ENCODE data around the gene SFXN5.

Gene SFXN5

DNA sequence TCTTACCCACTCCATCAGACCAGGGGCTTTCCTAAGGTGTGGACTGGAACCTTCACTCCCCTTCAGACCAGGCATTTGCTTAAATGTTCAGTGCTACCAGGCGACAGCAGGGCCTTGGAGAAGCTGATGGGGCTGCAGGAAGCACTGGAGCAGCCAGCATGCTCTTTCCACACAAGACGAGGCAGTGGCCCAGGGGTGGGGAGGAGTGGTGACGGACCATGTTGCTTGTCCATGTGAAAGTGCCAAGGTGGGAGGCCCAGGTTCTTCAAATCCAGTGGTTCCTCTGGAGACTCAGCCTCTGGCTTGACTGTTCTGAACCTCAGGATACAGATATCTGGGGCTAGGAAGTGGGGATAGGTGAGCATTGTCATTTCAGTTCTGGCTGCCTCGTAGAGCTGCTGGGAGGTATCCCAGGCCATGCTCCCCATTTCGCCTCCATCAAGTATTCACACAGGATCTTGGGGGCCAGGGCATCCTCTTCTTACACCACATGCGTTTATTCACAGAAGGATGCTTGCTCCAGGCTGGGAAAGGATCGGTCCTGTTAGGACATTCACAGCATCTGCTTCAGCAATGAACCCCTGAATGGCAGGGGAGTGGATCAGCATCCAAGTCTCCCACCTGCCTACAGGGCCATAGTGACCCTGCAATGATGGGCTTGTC, 62.2 kb downstream of the SFXN5 start:
- DNase-seq: no peak

DNA sequence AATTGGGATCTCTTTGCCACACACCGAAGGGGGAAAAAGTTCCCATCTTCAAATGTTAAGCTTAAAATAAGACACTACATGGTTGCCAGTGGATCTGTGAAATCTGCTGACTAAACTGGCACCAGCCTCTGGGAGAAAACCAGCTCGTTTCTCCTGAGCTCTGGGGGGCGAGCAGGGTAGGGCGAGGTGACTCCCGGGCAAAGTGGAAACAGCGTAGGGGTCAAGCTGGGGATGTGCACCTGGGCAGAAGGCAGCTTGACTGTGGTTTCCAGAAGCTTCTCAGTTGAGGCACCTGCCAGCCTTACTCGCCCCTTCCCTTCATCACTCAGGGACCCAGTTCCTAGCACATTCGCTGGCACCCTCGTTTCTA, 62.8 kb downstream of the SFXN5 start:
- no peak for DNase-seq

DNA sequence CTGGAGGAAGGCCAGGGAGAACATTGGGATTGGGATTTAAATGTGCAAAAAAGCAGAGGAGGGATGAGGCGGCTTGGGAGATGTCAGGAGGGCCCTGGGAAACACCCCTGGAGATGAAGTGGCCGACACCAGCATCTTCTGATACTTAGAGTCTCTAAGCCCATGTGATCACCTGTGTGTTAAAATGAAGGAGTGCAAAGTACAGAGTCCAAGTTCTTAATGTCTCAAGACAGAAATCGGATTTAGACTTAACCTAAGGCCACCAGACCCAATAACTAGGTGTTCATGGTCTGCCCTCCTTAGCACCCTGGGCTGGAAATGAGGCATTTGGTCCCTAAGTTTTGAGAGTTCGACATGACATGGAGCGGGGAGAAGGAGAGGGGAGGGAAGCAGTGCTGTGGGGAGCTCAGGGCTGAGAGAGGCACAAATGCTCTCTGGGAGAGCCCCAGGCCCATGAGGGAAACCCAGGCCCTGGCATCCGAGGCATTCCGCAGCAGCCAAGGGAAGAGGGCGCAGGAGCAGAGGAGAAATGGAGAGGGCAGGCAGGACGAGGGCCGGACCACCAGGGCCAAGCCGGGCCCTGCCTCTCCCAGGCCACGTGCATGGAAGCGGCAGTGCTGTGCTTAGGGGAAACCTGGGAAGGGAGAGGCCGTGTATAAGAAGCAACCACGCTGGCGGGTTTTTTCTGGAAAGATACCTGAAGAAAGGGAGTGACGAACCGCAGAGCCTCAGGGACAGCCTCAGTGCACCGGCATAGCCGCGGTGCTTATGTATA, 63.3 kb downstream of the SFXN5 start:
- DNase-seq: no peak

DNA sequence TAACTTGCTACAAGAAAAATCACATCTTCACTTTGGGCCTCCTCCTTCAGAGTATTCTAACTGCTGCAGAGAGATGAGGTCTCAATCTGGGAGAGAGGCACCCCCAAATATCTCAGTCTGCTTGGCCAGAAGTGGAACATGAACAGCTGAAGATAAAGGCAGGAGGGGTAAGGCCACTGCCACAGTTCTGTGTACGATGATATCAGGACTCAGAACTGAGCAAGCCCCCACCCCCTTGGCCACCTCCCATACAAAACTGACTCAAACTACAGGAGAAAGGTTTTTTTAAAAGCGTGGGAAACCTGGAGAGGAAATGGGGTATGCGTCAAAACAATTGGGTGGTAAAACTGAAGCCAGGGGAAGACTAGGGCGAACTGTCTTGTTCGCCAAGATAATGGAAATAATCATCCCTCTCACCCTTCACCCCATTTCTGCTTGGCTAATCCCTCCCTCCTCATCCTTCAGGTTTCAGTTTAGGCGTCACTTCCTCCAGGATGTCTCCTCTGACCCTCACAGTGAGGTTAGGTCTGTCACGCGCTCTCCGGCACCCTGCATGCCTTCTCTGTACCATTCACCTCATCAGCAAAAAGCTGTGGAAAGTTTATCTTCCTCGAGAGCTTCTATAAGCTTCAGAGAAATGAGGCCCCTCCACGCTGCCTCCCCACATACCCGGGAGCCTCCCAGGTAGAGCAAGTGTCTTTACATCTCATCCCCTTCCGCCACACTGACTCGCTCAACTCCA, 64.4 kb downstream of the SFXN5 start:
- DNase-seq: no peak

DNA sequence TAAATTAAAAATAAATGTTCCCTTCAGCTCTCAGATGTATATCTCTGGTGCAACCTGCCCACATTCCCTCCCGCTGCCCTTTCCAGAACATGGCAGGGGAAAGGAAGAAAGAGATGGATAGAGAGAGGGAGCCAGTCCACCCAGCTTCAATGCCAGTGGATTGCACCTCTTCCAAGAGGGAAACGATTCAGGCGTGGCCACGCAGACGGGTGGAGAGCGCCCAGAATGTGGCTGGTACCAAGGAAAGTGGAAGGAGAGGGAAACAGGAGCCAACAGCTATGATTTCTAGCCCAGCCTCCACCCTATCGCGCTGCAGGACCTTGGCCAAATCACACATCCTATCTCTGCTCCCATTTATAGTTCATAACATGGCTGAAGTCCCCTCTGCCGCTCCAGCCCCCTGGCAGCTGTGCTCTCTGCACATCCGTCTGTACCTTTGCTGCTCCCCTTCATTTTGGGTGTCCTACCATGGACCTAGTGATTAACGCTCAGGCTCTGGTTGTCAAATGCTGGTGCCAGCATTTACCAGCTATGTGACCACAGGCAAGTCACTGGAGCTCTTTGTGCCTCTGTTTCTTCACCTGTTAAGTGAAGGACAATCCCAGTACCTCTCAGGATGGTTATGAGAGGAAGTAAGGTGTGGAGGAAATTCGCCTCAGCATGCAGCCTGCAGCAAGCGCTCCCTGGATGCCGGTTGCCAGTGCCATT, 66.5 kb downstream of the SFXN5 start:
- DNase-seq: no peak

DNA sequence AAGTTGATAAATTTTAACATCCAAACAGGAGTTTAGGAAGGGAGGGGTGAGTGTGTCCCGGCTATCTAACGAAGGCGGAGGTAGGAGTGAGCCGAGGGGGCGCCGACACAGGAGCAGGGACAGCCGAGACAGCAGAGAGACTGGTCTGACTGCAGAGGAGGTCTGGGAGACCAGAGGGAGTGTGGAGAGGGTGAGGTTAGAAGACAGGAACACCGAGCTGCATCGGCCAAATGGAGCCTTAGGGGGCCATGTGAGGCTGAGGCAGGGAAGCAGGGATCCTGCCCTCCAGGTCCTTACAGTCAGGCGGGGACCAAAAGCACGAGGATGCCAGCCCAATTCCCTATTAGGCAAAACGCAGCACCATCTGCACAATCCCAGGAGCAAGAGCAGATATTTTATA, 67.0 kb downstream of the SFXN5 start:
- DNase-seq: no peak

DNA sequence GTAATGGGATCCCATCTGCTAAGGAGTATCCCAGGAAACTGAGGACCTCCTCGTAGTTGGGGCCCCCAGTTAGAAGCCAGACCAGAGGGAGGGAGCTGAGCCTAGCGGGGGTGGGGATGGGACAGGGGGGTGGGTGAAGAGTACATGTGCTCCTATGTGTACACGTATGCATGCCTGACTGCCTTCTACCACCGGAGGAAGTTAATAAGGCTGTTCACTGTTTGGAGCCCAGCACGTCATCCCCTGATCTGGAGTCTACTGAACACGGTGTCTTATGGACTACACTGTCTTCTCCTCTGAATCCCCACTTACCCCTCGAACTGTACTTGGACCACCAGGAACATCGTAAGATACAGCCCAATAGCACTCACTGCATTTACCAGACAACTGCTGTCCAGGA, 68.5 kb downstream of the SFXN5 start:
- no peak for DNase-seq

DNA sequence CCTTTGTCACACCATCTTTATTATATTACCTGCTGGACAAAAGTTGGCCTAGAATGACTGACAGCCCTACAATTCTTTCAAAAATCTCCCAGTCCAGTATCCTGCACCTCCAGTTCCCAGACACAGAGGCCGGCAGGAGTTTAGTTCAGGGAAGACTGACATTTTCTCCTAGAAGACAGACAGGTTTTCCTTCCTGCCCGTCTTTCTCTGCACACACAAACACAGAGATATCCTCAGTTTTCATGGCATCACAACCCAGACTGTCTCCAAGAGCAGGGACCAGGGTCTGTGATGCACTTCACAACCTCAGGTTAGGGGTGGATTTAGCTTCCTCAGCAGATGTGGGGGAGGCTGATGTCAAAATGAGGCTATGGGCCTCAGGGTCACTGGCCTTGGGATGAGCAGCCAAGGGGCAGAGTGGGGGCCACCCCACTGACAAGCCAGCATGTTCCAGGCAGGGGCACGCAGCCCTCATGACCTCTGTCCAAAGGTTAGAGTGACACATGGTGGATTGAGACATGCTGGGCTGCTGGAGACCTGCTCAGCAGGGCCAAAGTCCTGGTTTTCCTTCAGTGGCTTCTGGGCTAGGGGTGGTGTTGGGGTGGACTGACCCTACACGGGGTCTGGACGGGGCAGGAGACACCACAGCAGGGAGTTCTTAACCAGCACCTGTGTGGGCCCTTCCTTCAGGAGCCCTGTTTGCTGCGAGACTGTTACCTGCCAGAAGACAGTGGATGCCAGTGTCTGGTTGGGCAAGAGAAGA, 70.5 kb downstream of the SFXN5 start:
- no peak for DNase-seq

DNA sequence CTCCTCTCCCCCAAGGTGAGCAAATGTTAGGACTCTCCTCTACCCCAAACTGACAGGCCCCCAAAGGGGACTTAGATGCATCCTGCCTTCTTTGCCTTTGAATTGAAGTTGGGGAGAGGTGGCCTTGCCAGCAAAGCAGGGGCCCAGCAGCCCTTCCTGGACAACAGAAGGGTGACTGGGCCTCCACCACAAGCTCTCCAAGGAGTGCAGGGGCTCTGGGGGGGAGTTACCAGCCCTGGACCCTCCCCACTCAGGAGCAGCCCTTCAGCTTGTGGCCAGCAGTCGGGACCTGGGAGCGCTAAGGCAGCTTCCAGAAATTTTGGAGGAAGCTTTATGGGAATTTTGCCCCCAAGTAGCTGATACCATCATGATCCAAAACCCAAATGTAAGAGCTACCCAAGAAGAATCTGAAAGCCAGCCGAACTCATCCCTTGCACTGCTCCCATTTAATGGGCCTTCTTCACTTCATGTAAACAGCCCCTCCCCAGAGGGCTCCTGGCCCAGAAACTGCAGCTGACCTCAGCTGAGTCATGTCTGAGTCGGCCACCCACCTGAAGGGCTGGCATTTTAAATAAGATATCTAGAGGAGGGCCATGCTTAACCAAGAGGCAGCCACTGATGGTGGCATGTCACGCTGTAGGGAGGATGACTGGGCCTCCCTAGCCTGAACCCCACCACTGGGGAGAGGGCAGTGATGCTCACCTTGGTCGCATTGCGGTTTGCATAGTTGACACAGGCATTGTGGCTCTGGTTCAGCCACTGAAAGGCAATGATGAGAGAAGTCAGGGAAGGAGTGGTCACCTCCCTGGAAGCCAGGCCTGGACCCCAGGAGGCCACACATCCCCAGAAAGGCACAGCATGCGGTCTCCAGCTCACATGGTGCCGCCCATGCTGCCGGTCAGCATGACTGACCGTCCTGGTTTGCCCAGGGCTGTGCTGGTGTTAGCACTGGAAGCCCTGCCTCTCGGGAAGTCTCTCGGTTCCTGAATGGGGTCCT, 71.5 kb downstream of the SFXN5 start:
- no peak for DNase-seq

DNA sequence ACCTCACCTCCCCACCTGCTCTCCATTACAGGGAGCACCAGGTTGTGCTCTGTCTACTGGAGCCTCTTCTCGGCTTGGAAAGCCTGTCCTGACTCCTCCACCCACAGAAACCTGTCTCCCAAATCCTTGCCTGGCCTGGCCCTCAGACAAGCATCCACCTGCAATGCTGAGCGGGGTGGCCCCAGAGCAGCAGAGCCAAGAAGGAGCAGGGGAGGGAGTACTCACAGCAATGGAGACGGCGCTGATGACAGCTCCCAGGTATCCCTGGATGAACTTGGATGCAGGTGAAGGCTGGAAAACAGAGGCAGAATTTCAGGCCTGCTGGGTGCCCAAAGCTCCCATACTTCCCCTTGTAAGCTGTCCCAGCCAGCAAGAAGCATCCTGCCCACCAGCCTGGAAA, 72.8 kb downstream of the SFXN5 start:
- DNase-seq: no peak

DNA sequence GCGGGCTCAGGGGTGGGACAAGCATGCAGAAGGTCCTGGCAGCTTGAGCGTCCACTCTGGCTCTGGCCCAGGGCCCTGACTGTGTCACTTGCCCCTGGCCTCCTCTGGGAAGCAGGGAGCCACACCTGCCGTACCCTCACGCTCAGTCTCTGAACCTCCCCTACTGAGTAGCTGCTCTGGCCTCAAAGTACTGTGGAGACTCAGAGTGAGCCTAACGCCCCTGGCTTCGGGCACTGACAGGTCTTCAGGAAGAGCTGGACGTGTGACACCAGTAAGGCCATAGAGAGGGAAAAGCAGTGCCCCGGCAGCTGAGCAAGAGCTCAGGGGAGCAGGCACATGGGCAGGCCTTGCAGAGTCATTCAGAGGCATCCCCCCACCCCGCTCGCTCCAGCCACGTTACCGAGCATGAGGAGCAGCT, 73.3 kb downstream of the SFXN5 start:
- no peak for DNase-seq

DNA sequence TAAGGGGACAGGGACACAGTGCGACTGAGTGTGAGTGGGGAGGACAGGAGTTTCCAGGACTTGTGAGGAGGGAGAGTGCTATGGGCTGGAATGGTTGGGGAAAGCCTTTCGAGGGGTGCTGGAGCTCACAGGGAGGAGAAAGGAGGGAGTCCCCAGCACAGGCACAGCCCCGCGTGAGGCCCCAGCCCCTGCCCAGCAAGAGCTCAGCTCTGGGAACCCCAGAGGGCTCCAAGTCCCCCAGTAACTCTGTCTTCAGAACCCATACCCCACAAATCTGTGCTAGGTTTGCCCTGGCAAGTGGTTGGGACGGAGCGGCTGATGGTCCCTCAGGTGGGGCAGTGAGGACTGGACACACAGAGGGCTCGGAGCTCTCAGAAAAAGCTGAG, 75.4 kb downstream of the SFXN5 start:
- DNase-seq: no peak

DNA sequence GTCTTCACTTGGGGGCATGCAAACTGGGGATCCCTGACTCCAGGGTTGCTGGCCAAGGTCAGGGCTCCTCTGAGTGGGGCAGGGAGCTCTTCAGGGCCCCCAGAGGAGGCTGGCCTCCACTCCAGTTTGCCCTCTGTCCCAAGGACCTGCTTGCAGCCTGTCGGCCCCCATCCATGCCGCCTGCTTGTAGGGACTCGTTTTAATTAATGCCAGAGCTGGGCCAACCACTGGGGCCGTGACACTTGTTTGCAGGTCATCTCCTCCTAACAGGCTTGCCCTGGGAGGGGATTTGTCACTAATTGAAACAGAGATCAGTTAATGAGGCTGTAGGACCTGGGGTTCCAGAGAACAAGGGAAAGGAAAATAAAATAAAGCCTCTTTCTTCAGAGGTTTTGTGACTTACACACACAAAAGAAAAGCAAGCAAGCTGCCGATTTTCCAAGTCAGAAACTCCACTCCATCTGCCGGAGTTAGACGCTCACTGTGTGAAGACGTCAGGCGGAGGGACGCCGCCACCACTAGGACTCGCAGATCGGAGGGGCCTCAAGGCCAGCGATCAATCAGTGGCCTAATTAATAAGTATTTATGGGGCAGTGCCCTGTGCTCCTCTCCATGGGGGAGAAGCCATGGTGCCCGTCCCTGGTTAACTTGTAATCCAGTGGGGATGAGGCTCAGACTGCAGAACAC, 75.9 kb downstream of the SFXN5 start:
- DNase-seq: no peak

DNA sequence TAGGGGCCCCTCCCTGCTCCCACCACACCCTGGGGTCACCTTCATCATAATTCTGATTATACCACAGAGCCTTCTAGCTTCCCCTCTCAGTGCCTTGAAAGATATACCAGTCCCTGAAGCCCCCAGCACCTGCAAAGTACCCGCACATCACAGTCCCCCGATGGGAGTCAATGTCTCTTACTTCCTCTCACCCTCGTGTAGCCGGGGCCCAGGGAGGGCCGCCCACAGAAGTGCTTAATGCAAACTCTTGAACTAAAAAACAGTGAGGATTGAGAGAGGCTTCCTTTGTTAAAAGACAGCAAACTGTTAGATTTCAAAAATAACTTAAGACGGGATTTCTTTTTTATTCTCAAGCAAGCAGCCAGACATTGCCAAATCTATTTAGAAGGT, 76.5 kb downstream of the SFXN5 start:
- no peak for DNase-seq

DNA sequence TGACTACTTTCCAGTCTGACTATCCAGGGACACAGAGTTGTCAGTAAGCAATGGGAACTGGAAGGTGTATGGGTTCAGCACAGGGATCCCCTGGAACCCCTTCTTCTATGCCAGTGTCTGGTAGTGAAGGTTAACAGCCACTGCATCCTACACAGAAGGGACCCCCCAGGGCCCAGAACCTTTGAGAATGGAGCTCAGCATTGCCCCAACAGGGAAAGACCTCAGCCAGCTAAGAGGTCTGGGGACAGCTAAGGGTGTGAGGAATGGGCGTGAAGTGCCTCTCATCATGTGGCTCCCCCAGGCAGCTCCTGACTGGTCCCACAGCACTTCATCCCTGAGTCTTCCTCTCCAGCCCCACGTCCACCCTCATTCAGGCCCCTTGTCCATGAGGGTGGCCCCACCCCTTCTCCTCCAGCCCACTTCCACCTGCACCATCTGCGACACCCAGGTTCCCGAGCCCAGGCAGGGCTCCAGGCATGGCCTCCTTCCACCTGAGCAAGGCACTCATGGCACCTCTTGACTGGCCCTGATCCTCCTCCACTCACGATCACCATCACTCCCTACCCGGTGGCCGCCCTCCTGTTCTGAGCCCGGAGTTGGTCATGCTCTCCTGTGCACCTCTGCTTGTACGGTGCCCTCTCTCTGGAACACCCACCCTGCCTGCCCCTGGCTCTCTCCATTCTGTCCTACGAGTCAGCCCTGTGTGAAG, 77.1 kb downstream of the SFXN5 start:
- DNase-seq: no peak

DNA sequence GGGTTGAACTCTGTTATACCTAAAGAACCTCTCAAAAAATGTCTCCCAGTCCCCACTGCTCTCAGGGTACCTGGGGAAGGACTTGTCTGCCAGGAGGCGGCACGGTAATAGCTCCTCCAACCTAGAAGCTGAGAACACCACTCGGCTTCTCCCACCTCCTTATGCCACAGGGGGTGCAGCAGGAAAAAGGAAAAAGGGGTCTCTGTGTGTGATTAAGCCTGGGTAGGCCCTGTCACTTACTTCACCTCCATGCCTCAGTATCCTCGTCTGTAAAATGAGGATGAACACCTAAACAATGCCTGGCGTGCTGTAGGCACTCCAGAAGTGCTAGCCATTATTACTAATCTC, 77.6 kb downstream of the SFXN5 start:
- no peak for DNase-seq

DNA sequence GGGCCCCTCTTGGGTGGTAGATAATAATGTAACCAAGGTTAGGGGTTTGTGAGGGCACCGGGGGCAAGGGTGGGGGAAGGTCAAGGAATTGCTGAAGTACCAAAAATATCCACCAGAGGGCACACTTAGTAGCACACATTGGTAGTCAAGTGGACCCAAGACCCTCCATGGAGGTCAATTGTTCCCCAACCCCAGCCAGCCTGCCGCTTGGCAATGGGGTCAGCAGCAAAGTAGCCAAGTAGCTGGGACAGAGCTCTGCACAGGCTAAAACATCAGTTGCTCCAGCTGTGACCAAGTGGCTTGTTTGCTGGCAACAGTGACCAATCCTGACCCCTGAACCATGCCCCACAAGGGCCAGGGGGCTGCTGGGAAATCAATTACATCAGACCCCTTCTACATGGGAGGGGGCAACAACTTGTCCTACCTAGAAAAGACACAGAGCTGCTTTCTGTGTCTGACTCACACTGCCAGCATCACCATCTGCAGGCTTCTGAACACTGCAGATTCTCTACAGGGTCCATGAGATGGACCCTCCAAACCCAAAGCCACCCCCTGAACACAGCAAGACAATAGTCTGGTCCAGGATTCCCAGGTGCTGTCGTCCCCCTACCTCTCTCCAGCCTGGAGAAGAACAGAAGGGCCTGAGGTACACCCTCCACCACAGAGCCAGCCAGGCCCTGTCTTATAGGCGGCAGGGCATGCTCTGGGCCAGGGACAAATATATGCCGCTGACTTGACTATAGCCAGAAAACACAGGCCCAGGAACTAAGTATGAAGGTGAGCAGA, 78.2 kb downstream of the SFXN5 start:
- peak; percentile 46 for DNase-seq

DNA sequence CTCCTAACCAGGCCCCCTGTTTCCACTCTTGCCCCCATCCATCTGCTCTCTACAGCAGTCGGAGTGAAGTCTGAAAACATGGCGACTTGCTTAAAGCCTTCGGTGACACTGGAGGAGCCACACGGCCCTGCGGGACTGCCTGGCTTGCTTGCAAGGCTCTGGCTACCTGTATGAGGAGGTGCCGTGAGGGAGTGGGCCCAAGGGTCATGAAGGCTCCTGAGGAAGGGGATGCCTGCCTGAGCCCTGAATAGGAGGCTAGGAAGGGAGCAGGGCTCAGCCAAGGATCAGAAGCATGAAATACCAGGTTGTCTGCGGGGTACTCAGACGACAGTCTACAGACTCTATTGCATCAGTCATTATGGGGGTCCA, 78.8 kb downstream of the SFXN5 start:
- DNase-seq: no peak

DNA sequence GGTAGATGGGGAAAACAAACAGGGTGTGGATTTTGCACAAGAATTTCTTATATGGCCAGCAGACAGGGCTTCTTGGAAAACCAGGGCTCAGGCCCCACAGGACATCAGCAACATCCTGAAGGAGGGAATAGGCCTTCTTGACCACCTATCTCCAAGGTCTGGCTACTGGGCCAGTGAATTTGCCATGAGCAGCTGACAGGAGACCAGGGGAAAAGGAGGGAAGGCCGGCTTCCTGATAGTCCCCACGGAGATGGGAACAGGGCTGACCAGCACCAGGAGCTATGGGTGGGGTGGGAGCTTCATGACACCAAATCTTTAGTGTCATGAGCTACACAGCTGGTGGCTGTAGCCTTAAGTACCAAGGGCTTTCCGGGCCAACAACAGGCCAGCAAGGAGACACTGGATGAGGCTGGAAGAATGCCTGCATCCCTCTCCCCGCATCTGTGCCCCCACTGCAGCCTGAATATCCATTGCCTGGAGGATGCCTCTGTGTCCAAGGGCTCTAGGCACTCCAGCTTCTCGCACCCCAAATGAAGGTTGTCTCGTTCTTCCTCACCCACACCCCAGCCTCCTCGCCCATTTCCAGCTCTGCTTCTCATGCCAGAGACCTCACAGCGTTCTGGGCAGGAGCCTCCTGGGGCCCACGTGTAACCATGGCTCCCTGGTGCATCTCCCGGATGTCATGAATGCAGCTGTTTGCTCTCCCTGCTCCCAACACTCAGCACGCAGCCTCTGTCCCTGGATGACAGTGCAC, 79.4 kb downstream of the SFXN5 start:
- no peak for DNase-seq
